CD4-positive, alpha-beta T cell (primary cell): ENCODE data around the gene TMEM183A. TPM values are rescaled to one million over a fixed set of nuclear protein-coding genes. Genes with fewer than 3 reads are reported as not detected.

Experiments
- ATAC-seq: fragments of 200-7000 bp; cut with Tn5 transposase; one replicate; pipeline ENCODE4 v1.10.0; 2022; ENCODE audit warnings: mild to moderate bottlenecking; ENCODE audit not compliant: poor library complexity
- CTCF ChIA-PET: fragments of 350-600 bp; sonication (Branson Sonifier 250); formaldehyde crosslinking; loops from one replicate; lab custom pipeline; 2021; ENCODE audit warnings: antibody characterized with exemption, inconsistent platforms; lab: Charles Lee
- POLR2A ChIA-PET: fragments of 350-600 bp; sonication (Branson Sonifier 250); formaldehyde crosslinking; loops from one replicate; lab custom pipeline; 2021; ENCODE audit warnings: antibody characterized with exemption, inconsistent platforms; lab: Charles Lee
- DNase-seq, 14 experiments: peaks; one replicate each; pipeline ENCODE4 v3.0.0-alpha.2; 2013 to 2020; ENCODE audit warnings: mixed read lengths in 2 of 14
- H3K27ac ChIP-seq, 2 donors: one replicate each; pipeline versions ENCODE4 v1.5.1 to v1.7.0; 2013; ENCODE audit warnings: low read length in 2 of 2, low read depth in 1 of 2, mild to moderate bottlenecking in 1 of 2
- H3K27me3 ChIP-seq, 2 experiments: 1 replicate in 1 of 2; 2 replicates in 1 of 2; pipeline versions ENCODE4 v1.6.1 to v1.7.0; 2013; ENCODE audit warnings: low read length in 2 of 2, control low read depth in 1 of 2, mild to moderate bottlenecking in 1 of 2, moderate library complexity in 1 of 2; ENCODE audit not compliant: insufficient read depth in 2 of 2, control insufficient read depth in 1 of 2
- H3K36me3 ChIP-seq: one replicate; pipeline ENCODE4 v1.6.1; 2013; ENCODE audit warnings: low read length, control low read depth; ENCODE audit not compliant: insufficient read depth
- H3K4me1 ChIP-seq: one replicate; pipeline ENCODE4 v1.6.1; 2013; ENCODE audit warnings: low read length, control low read depth; ENCODE audit not compliant: insufficient read depth
- H3K4me3 ChIP-seq: one replicate; pipeline ENCODE4 v1.5.1; 2013; ENCODE audit warnings: mild to moderate bottlenecking, low read length, moderate library complexity
- H3K9me3 ChIP-seq, 2 experiments: 1 replicate in 1 of 2; 2 replicates in 1 of 2; pipeline versions ENCODE4 v1.6.1 to v1.7.0; 2013; ENCODE audit warnings: low read length in 2 of 2, mild to moderate bottlenecking in 2 of 2, control low read depth in 1 of 2, moderate library complexity in 1 of 2; ENCODE audit not compliant: control insufficient read depth in 1 of 2, insufficient read depth in 1 of 2
- H3K27ac Mint-ChIP-seq: one replicate; pipeline ENCODE4 v1.8.0; 2020; ENCODE audit warnings: mixed read lengths
- H3K27me3 Mint-ChIP-seq: one replicate; pipeline ENCODE4 v1.8.0; 2021; ENCODE audit warnings: mixed read lengths
- H3K36me3 Mint-ChIP-seq: one replicate; pipeline ENCODE4 v1.8.0; 2021; ENCODE audit warnings: low read depth, mixed read lengths
- H3K4me1 Mint-ChIP-seq: one replicate; pipeline ENCODE4 v1.8.0; 2021; ENCODE audit warnings: low read depth, mixed read lengths
- H3K4me3 Mint-ChIP-seq: one replicate; pipeline ENCODE4 v1.8.0; 2020; ENCODE audit warnings: mild to moderate bottlenecking, mixed read lengths
- H3K9me3 Mint-ChIP-seq: one replicate; pipeline ENCODE4 v1.8.0; 2020; ENCODE audit warnings: mixed read lengths
- intact Hi-C, 2 experiments: fragments of 100-400 bp; cut with DNase I in 1 of 2; cut with micrococcal nuclease in 1 of 2; formaldehyde crosslinking; loops; one replicate each; pipeline versions ENCODE4 v1.15.1 to v1.9.0; 2023 to 2025; cut with DNase I, micrococcal nuclease
- total RNA-seq, 174 experiments: library from RNA in 2 of 174; stranded (reverse) in 2 of 174; gene quantifications; one replicate each; pipeline ENCODE4 v1.2.3 and lab custom pipeline; 2021 to 2026
- TF ChIP-seq, protein P1 (sequence below): fragments of 200-600 bp; IDR thresholded peaks from one replicate; pipeline ENCODE4 v1.8.0; 2022; ENCODE audit warnings: antibody characterized with exemption, mild to moderate bottlenecking

The TMEM183A gene
- total RNA-seq, 2 experiments from 2014 or later: 187 to 194 TPM

DNA sequence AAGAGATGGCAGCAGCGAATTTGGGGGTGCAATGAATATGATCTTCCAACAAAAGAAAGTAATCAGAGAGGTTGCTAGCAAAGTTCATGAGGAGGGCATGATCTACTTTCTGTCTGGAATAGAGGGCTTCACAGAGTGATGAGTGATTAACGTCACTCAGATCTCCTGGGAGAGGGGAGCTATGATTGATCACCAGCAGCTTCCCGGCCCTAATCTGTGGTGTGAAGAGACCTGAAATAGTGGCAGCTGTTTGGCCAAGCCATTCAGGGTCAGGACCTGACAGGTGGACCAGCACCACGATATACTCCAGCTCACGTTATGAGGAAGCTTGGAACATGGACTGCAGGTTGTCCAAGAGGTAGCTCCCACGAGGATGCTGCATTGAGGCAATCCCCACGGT, 19.9 kb upstream of the TMEM183A start:
- CTCF ChIA-PET: no interaction called here
- DNase-seq: no peak
- intact Hi-C loops: no loop called here
- Mint-ChIP-seq H3K27me3 (peaks cover 26% of the 10 kb centered on the region), H3K36me3 (no peaks in the 10 kb centered on the region), H3K27ac (no peak overlapping the region), H3K4me1 (no peaks in the 10 kb centered on the region), H3K4me3 (no peak overlapping the region), H3K9me3 (no peaks in the 10 kb centered on the region)
- H3K9me3 ChIP-seq: peaks cover 0 to 3% of the 10 kb centered on the region in 2 experiments
- POLR2A ChIA-PET: no interaction called here
- ATAC-seq: no peak
- no peak overlapping the region for H3K27ac ChIP-seq
- H3K27me3 ChIP-seq: no peaks in the 10 kb centered on the region
- H3K36me3 ChIP-seq: no peaks in the 10 kb centered on the region
- H3K4me1 ChIP-seq: no peaks in the 10 kb centered on the region
- no peak overlapping the region for H3K4me3 ChIP-seq
- TF ChIP-seq, protein P1, sequence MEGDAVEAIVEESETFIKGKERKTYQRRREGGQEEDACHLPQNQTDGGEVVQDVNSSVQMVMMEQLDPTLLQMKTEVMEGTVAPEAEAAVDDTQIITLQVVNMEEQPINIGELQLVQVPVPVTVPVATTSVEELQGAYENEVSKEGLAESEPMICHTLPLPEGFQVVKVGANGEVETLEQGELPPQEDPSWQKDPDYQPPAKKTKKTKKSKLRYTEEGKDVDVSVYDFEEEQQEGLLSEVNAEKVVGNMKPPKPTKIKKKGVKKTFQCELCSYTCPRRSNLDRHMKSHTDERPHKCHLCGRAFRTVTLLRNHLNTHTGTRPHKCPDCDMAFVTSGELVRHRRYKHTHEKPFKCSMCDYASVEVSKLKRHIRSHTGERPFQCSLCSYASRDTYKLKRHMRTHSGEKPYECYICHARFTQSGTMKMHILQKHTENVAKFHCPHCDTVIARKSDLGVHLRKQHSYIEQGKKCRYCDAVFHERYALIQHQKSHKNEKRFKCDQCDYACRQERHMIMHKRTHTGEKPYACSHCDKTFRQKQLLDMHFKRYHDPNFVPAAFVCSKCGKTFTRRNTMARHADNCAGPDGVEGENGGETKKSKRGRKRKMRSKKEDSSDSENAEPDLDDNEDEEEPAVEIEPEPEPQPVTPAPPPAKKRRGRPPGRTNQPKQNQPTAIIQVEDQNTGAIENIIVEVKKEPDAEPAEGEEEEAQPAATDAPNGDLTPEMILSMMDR: no peak

DNA sequence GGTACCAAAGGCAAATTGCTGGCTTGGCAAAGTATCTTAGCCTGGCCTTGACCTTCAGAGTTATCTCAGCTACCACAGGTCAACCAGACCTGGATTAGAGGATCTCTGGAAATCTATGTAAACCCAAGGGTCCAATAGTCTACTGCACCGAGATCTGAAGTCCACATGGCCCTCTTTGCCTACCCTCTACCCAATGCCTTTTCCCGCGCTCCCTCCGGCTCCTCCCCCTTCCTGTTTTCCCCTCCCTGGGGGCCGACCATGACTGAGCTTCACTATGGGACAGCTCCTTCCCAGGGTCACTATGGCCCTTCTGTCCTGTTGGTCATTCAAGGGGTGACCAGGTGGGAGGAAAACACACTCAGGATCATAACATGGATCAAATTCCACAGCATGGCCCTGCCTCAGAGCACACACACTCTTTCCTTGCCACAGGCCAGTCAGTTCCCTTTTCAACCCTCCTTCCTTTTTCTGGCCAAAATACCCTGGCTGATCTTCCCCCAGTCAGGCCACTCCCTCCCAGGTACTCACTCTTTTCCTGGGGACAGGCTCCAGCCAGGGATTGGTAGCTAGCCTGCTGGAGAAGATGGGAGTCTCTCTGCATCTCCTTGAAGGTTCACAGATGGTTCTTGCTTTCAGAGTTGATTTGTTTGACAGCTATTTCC, 19.1 kb upstream of the TMEM183A start:
- DNase-seq: no peak
- CTCF ChIA-PET: no interaction called here

DNA sequence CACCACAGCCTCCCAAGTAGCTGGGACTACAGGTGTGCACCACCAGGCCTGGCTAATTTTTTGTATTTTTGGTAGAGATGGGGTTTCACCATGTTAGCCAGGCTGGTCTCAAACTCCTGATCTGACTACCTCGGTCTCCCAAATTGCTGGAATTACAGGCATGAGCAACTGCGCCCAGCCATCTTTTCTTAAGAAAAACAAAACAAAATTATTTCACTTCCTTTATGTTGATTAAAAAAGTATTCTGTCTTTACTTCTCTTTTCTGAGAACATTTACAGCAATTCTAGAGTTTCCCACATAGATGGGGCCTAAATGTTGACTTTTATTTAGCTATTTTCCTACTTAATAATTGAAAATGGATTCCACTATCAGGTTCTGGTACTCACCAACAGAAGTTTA, 17.3 kb upstream of the TMEM183A start:
- no peaks in the 10 kb centered on the region for H3K4me1 Mint-ChIP-seq
- CTCF ChIA-PET: no interaction called here
- DNase-seq: no peak
- H3K27ac Mint-ChIP-seq: no peak overlapping the region
- no peak for ATAC-seq
- H3K27me3 Mint-ChIP-seq: peaks cover 45% of the 10 kb centered on the region
- no peak overlapping the region for H3K4me3 Mint-ChIP-seq
- peaks cover 0 to 4% of the 10 kb centered on the region in 2 experiments for H3K27me3 ChIP-seq
- TF ChIP-seq, protein P1: no peak
- no peaks in the 10 kb centered on the region for H3K9me3 Mint-ChIP-seq
- H3K9me3 ChIP-seq: peaks cover 0 to 3% of the 10 kb centered on the region in 2 experiments
- POLR2A ChIA-PET: interaction anchor here (1.0 kb wide), 1 partner anchor 22 kb away, joined by 3 read pairs; no protein-coding TSS in a partner anchor
- H3K36me3 ChIP-seq: no peaks in the 10 kb centered on the region
- intact Hi-C loops: loop anchor here (10.0 kb wide), 1 partner anchor 525 kb away; no protein-coding TSS in a partner anchor
- H3K36me3 Mint-ChIP-seq: no peaks in the 10 kb centered on the region
- no peak overlapping the region for H3K4me3 ChIP-seq
- no peaks in the 10 kb centered on the region for H3K4me1 ChIP-seq
- no peak overlapping the region for H3K27ac ChIP-seq

More for the DNA sequence above, 19.1 kb upstream of the TMEM183A start:
- no peaks in the 10 kb centered on the region for H3K9me3 Mint-ChIP-seq
- POLR2A ChIA-PET: no interaction called here
- Histone ChIP-seq H3K4me1 (no peaks in the 10 kb centered on the region), H3K27me3 (no peaks in the 10 kb centered on the region), H3K27ac (no peak overlapping the region), H3K4me3 (no peak overlapping the region), H3K36me3 (no peaks in the 10 kb centered on the region), H3K9me3 (peaks cover 0 to 3% of the 10 kb centered on the region in 2 experiments)
- TF ChIP-seq, protein P1: no peak
- H3K4me1 Mint-ChIP-seq: no peaks in the 10 kb centered on the region
- ATAC-seq: no peak
- no peak overlapping the region for H3K27ac Mint-ChIP-seq
- intact Hi-C loops: no loop called here
- H3K4me3 Mint-ChIP-seq: no peak overlapping the region
- H3K36me3 Mint-ChIP-seq: no peaks in the 10 kb centered on the region
- peaks cover 31% of the 10 kb centered on the region for H3K27me3 Mint-ChIP-seq
